HG03571 (cell line): Measurements from ENCODE around the gene VEGFA.

ENCODE experiments used
- ATAC-seq: cut with Tn5 transposase; IDR thresholded peaks from one replicate; pipeline ENCODE4 v1.9.1; 2021; ENCODE audit not compliant: unreplicated experiment

VEGFA gene

DNA sequence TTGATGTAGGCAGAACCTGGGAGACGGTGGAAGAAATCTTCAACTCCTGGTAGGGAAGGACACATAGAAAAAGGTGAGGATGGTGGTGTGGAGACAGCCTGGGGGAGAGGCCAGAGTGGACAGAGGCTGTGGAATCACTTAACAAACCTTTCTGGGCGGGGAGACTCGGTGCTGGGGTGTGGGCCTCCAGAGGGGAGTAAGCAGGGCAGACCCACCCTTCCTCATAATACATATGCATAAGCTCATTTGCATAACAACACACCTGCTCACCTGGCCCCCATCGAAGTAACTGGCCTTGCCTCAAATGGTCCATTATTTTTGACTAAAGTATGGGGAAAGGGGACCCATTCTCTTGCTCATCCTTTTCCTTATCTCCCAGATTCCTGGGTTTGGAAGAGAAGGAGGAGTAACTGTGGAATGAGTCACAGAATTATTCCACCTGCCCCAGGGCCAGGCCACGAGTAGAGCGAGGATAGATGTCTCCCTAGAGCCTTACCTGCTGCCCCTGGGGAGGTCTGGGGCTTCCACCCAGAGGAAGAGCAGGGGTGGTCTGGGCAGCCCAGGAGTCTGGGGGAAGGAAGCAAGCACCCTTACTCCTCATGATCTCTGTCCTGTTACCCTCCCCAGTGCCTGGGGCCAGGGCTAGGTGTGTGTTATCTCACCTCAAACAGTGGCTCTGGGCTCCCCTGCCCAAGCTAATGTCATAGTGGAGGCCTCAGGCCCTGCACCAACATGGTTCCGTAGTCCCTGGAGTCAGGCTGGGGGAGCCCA is 10.7 kb upstream of the VEGFA start:
- ATAC-seq, result no peak

DNA sequence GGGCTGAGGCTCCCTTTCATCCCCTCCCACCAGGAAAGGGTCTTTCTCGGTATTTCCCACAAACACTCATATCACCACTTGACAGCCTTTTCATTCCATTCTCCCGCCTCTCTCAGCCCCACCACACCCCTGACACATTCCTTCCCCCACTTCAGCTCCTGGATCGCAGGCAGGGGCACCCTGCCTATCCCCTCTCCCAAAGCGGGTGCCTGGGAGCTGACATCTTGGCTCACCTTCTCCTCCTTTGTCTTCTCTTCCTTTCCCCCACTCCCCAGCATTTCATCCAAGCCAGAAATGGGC is 10.2 kb upstream of the VEGFA start:
- no peak for ATAC-seq

DNA sequence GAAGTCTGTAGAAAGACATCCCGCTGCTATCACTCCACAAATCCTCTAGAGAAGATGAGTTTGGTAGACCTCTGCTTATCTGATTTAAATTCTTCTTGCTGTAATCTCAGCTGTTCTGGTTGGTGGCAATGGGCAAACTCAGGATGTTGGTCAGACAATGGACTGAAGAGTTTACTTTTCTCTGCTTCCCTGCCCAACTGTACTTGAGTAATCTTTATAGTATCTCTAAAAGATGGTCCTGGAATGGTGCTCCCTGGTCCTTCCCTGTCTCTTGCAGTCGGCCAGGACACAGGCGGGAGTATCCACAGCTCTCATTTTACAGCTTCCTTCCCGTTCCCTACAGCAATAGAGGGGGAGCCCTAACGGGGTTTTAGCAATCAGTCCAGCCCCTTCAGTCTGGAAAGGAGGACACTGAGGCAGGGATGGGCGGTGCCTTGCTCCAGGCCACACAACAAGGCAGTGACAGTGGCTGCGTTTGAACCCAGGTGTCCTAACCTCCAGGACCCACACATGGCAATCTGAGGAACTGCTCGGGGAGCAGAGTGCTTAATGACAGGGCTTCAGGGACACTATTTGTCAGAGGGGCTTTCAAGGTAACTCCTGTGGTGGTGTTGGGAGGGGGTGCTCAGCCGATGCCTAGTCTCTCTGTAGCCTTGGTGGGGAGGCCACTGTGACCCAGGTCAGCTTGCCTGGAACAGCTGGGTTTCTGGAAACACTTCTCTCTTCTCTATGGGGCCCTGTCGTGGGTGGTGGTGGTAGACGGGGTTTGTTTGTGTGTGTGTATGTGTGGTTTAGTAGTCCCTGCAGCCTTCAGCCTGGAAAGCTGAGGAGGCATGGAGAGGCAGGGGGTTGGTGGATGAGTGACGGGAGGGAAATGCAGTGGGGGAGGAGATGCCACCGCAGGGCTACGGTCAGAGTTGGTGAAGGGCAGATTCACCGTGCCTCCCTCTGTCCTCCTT is 9.5 kb upstream of the VEGFA start:
- no peak for ATAC-seq

DNA sequence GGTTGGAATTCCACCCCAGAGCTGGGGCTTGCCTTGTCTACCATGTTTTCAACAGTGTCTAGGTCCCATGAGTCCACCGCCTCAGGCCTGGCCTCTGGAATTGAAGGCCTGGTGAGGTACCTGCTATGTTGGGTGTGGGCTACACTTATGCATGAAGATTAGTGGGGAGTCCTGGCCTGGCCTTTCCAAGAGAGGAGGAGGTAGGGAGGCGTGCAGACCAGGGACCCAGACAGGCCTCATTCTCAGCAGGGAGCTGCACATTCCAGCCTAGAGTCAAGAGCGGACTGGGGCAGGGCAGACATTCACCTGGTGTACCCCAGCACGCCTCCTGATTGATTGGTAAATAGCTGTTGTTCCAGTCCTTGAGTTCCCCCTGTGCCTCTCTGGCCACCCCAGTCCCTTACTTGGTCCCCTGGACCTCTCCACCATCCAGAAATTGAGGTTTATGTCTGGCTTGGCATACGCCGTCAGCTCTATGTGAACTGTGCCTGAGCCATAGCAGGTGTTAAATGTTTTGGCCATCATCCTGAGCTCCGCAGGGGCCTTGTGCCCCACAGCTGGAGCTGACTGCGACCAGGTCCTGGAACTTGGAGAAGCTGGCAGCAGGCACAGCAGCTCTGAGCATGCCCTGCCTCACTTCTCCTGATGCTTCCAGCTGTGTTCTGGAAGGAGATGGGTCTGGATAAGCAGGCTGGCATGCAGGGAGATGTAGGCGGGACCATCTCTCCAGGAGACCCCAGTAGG is 8.2 kb upstream of the VEGFA start:
- no peak for ATAC-seq

DNA sequence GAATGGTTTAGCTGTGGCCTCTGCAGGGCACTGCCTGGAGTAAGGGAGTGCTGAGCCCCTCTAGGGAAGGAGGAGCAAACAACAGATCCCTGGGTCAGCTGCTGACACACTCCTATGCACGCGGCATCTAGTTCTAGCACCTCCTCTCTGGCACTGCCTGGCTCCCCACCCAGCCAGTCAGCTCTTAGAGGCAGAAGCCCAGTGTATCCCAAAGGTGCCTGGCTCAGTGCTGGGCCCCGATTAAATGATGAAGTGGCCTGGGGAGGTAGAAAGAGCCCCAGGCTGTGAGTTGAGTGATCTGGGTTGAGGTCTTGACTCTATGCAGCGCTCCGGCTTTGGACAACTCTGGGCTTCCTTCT is 7.6 kb upstream of the VEGFA start:
- ATAC-seq, result no peak

DNA sequence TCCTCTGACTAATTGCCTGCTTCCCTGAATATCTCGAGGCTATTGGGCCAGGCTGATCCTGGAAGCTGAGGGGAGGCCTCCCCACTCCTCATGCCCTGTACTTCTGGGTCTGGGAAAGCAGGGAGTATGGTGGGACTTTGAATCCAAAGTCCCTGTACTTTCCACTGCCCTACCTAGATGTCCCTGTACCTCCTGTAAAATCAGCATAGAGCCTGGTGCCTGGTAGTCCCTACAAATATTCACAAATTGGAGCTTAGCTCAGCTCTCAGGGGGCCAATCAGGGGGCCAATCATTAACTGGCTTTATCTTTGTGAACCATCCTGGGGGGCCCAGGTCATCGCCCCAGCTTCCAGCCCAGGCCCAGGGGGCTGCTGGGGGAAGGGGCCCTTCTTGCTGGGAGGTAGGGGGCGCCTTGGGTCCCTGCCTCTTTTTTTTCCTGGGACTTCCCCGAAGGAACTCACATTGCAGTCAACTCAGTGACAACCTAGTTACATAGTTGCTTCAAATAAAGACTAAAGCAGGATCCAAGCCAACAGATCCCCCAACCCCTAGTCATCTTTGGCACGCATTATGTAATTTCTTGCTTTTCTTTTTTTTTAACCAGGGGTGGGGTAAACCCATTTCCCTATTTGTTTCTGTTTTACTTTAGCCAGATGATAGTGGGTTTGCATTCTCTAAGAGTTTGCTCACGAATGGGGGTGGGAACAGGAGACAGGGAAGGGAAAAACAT is 6.9 kb upstream of the VEGFA start:
- ATAC-seq, result no peak

DNA sequence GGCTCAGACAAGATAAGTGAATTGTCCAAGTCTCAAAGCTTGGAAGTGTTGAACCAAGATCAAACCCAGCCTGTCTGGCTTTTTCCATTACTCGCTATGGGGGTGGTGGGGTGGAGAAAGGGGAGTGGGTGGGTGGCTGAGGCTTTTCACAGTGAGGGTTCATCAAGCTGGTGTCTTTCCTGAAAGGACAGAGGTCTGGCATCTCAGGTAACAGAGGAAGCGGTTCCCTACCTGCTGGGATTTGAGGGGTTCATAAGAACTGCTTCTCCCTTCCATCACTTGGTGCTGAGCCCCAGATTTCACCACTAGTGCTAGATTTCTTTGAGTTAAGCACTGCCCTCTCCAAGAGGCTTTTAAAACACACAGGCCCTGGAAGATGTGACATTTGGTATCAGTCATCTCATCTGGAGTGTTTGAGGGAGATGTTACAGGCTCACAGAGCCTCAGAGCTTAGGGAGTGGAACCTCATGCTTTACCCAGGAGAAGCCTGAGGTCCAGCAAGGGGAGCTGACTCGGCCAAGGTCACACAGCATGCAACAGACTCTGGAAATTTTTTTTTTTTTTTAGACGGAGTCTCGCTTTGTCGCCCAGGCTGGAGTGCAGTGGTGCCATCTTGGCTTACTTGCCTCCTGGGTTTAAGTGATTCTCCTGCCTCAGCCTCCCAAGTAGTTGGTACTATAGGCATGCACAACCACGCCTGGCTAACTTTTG is 6.0 kb upstream of the VEGFA start:
- no peak for ATAC-seq

DNA sequence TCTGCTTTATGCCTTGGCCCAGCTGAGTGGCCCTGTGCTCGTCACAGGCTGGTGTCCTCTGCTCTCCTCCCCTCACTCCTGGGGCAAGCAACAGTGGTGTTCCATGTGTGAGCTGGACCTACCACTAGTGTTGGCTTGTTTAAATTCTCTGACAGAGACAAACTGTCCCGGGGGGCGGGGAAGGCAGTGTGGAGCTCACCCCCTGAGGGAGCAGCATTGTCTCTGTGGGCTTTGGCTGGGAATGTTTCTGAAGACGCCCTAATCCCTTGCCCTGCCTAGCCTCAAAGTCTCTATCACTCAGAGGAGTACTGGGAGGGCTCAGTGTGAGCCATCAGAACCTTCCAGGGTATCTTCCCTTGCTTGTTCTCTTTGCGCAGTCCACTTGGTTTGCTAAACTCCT is 5.2 kb upstream of the VEGFA start:
- ATAC-seq, result no peak

DNA sequence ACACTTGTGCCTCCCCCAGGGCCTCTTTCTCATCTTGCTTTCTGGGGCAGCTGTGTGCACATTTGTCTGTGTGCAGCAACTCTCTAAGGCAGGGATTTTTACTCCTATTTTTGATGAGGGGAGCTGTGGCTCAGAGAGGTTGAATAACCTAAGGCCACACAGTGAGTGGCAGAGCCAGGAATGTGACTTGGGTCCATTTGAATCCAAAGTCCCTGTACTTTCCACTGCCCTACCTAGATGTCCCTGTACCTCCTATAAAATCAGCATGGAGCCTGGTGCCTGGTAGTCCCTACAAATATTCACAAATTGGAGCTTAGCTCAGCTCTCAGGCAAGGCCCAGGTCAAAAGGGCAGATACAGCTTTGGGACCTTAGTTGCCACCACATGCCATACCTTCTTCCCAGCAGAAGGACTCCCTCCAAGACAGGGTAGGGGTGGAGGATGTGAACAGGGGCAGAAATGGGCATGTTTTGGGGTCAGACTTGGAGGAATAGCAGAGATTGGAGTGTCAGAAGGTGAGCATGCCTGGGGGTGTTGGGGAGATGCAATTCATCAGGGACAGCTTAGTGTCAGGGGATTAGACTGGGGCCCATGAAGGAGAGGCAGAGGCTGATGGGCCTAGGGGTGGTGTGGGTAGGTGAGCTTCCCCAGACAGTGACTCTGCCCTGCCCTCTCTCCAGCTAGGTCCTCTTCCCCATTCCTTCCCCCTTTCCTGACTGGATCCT is 4.1 kb upstream of the VEGFA start:
- no peak for ATAC-seq

DNA sequence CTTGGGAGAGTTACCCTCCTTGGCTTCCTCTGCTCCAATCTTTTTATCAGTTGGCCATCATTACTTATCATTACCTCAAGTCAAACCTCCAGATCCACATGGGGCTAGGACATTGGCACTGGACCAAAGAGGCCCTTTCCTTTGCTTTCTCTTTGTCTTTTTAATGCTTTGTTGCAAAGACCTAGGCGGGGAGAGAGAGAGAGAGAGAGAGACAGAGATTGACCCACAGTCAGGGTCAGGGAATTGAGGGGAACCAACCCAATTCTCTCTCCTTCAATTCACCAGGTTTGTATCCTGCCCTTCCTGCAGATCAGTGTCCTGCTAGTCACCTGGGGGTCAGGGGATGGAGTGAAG is 3.5 kb upstream of the VEGFA start:
- ATAC-seq, result no peak

DNA sequence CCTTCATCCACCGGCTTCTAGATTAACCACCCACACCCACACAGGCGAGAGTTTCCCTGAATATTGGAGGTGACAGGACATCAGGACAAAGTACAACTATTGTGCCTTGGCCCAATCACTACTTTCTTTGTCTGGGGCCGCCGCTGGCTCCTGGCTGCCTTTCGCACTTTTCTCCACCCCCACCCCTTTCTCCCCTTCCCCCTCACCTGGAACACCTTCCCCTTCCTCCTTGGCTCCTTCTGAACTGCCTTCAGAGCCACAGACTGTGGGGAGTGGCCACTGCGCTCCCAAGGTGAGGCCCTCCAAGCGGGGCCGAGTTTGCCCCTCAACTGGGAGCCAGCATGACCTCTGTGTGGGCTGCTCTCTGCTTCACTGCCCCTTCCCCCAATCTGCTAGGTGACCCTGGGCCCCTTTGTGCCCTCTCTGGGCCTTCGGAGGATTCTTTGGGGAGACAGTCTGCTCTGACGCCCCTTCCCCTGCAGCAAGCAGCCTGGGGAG is 3.0 kb upstream of the VEGFA start:
- no peak for ATAC-seq

DNA sequence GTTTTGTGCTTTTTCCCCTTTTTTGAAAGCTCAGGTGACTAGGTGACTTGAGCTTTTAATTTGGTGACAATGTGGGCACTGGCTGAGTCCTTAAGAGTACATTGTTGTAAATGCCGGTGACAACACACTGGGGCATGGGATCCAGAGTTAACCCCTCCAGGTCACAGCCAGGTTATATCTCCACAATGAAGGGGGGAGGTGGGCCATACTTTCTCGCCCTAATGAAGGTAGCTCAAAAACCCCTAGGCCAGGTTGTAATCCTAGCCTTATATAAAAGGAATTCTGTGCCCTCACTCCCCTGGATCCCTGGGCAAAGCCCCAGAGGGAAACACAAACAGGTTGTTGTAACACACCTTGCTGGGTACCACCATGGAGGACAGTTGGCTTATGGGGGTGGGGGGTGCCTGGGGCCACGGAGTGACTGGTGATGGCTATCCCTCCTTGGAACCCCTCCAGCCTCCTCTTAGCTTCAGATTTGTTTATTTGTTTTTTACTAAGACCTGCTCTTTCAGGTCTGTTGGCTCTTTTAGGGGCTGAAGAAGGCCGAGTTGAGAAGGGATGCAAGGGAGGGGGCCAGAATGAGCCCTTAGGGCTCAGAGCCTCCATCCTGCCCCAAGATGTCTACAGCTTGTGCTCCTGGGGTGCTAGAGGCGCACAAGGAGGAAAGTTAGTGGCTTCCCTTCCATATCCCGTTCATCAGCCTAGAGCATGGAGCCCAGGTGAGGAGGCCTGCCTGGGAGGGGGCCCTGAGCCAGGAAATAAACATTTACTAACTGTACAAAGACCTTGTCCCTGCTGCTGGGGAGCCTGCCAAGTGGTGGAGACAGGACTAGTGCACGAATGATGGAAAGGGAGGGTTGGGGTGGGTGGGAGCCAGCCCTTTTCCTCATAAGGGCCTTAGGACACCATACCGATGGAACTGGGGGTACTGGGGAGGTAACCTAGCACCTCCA is 2.2 kb upstream of the VEGFA start:
- ATAC-seq, result no peak

DNA sequence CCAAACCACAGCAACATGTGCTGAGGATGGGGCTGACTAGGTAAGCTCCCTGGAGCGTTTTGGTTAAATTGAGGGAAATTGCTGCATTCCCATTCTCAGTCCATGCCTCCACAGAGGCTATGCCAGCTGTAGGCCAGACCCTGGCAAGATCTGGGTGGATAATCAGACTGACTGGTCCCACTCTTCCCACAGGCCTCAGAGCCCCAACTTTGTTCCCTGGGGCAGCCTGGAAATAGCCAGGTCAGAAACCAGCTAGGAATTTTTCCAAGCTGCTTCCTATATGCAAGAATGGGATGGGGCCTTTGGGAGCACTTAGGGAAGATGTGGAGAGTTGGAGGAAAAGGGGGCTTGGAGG is 1.5 kb upstream of the VEGFA start:
- no peak for ATAC-seq

DNA sequence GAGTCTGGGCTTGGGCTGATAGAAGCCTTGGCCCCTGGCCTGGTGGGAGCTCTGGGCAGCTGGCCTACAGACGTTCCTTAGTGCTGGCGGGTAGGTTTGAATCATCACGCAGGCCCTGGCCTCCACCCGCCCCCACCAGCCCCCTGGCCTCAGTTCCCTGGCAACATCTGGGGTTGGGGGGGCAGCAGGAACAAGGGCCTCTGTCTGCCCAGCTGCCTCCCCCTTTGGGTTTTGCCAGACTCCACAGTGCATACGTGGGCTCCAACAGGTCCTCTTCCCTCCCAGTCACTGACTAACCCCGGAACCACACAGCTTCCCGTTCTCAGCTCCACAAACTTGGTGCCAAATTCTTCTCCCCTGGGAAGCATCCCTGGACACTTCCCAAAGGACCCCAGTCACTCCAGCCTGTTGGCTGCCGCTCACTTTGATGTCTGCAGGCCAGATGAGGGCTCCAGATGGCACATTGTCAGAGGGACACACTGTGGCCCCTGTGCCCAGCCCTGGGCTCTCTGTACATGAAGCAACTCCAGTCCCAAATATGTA is 957 bp upstream of the VEGFA start:
- ATAC-seq, result no peak

DNA sequence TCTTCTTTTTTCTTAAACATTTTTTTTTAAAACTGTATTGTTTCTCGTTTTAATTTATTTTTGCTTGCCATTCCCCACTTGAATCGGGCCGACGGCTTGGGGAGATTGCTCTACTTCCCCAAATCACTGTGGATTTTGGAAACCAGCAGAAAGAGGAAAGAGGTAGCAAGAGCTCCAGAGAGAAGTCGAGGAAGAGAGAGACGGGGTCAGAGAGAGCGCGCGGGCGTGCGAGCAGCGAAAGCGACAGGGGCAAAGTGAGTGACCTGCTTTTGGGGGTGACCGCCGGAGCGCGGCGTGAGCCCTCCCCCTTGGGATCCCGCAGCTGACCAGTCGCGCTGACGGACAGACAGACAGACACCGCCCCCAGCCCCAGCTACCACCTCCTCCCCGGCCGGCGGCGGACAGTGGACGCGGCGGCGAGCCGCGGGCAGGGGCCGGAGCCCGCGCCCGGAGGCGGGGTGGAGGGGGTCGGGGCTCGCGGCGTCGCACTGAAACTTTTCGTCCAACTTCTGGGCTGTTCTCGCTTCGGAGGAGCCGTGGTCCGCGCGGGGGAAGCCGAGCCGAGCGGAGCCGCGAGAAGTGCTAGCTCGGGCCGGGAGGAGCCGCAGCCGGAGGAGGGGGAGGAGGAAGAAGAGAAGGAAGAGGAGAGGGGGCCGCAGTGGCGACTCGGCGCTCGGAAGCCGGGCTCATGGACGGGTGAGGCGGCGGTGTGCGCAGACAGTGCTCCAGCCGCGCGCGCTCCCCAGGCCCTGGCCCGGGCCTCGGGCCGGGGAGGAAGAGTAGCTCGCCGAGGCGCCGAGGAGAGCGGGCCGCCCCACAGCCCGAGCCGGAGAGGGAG is 580 bp downstream of the VEGFA start:
- ATAC-seq, result no peak

DNA sequence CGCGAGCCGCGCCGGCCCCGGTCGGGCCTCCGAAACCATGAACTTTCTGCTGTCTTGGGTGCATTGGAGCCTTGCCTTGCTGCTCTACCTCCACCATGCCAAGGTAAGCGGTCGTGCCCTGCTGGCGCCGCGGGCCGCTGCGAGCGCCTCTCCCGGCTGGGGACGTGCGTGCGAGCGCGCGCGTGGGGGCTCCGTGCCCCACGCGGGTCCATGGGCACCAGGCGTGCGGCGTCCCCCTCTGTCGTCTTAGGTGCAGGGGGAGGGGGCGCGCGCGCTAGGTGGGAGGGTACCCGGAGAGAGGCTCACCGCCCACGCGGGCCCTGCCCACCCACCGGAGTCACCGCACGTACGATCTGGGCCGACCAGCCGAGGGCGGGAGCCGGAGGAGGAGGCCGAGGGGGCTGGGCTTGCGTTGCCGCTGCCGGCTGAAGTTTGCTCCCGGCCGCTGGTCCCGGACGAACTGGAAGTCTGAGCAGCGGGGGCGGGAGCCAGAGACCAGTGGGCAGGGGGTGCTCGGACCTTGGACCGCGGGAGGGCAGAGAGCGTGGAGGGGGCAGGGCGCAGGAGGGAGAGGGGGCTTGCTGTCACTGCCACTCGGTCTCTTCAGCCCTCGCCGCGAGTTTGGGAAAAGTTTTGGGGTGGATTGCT is 1.3 kb downstream of the VEGFA start:
- no peak for ATAC-seq
